SJCRH30 (cell line): ENCODE measurements around the gene NEK5. TPM values are rescaled to one million over a fixed set of nuclear protein-coding genes. Genes with fewer than 3 reads are reported as not detected.

Experiments used
- DNase-seq, 2 experiments: peaks; one replicate each; pipeline ENCODE4 v3.0.0-alpha.2; 2015 to 2020
- H3K27ac ChIP-seq: fragments of 250-450 bp; sonication (Bioruptor Pico); 2 replicates; pipeline ENCODE4 v1.5.1; 2020; ENCODE audit warnings: mild to moderate bottlenecking, moderate library complexity
- H3K27me3 ChIP-seq: fragments of 250-450 bp; sonication (Bioruptor Pico); 2 replicates; pipeline ENCODE4 v1.5.1; 2020; ENCODE audit warnings: mild to moderate bottlenecking, moderate library complexity
- H3K36me3 ChIP-seq: fragments of 250-450 bp; sonication (Bioruptor Pico); 2 replicates; pipeline ENCODE4 v1.5.1; 2020; ENCODE audit warnings: mild to moderate bottlenecking, moderate library complexity
- H3K4me1 ChIP-seq: fragments of 250-450 bp; sonication (Bioruptor Pico); 2 replicates; pipeline ENCODE4 v1.5.1; 2020; ENCODE audit warnings: mild to moderate bottlenecking, moderate library complexity
- H3K4me3 ChIP-seq: fragments of 250-450 bp; sonication (Bioruptor Pico); 2 replicates; pipeline ENCODE4 v1.5.1; 2020; ENCODE audit warnings: mild to moderate bottlenecking, moderate library complexity
- H3K9me3 ChIP-seq: fragments of 250-450 bp; sonication (Bioruptor Pico); replicated peaks from 2 replicates; pipeline ENCODE4 v1.5.1; 2020; ENCODE audit warnings: mild to moderate bottlenecking, moderate library complexity
- total RNA-seq: library from RNA; depleted of rRNA; stranded (reverse); fragments of >200 nt; shearing (Covaris generic); gene quantifications from 2 replicates; pipeline ENCODE4 v1.2.3, GENCODE V29; 2014

Gene NEK5
- total RNA-seq, 1 experiment from 2014 or later, result not detected

DNA sequence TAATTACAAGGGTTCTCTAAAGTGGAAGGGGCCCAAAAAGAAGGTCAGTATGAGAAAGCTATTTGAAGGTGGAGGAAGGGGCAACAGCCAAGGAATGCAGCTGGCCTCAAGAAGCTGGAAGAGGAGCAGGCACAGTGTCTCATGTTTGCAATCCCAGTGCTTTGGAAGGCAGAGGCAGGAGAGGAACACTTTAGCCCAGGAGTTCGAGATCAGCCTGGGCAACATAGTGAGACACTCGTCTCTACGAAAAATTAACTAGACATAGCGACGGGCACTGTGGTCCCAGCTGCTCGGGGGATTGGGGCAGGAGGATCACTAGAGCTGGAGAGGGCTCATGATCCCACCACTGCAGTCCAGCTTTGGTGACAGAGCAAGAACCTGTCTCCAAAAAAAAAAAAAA, 31.2 kb upstream of the NEK5 start:
- no peaks in the 10 kb centered on the region for H3K27me3 ChIP-seq
- peaks cover 18% of the 10 kb centered on the region for H3K4me1 ChIP-seq
- no peaks in the 10 kb centered on the region for H3K36me3 ChIP-seq
- DNase-seq, result no peak
- no peaks in the 10 kb centered on the region for H3K9me3 ChIP-seq
- H3K4me3 ChIP-seq, result no peak overlapping the region
- no peak overlapping the region for H3K27ac ChIP-seq

GRCh38 chr13:52159159-52159982, 30.5 kb upstream of the NEK5 start, which contains the start of gene NEK3:
NEK3 (minus strand) TSS chr13:52159597; CDS start chr13:52156191, 3,406 bp downstream.
- peak; percentile 70 to 74 for DNase-seq
- Histone ChIP-seq H3K4me3 (peak within 1 kb of the TSS; percentile 97), H3K36me3 (no peaks in the 10 kb centered on the region), H3K27me3 (no peaks in the 10 kb centered on the region), H3K4me1 (peaks cover 18% of the 10 kb centered on the region), H3K9me3 (no peaks in the 10 kb centered on the region), H3K27ac (peak within 1 kb of the TSS; percentile 56)

GRCh38 chr13:52158629-52159158, 29.8 kb upstream of the NEK5 start:
- DNase-seq, result peak; percentile 30 to 53
- Histone ChIP-seq H3K36me3 (no peaks in the 10 kb centered on the region), H3K27ac (peak overlapping the region; percentile 56), H3K9me3 (no peaks in the 10 kb centered on the region), H3K27me3 (no peaks in the 10 kb centered on the region), H3K4me3 (peak overlapping the region; percentile 97), H3K4me1 (peaks cover 18% of the 10 kb centered on the region)

DNA sequence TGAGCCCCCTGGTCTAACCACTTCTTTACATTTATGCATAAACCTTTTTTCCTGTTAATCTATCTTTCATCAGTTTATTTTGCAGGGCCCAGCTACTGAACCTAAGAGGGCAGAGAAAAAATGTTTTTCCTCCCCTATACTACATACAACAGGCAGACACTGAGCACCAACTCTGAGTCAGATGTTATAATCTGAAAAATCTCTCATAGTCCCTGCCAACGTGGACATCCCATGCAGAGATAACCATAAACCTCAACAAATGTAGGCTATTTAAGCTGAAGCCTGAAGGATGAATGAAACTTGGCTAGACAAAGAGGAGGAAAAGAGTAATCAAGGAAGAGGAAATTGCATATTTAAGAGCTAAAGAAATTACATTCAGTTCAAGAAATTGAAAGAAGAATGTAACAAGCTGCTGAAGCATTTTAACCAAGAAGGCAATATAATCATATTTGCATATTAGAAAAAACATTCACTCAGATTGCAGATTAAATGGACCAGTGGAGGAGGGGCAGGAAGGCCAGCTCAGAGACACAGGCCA, 27.9 kb upstream of the NEK5 start:
- H3K36me3 ChIP-seq, result no peaks in the 10 kb centered on the region

DNA sequence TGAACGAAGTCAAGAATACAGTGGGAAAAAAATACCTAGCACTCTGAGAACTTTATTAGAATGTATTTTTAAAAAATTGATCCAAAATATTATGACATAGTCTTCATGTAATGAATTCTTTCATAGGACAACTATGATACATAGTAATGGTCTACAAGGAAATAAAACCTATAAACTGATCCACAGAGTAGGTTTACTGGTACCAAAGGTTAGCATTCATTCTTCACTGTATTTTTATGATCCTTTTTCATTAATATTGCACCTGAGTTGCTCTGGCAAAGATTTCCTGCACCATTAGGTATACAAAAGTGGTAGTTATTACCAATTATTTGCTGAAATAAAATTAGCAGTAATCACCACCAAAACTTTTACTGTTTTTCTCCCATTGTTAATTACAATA, 26.3 kb upstream of the NEK5 start:
- H3K4me1 ChIP-seq, result peaks cover 5% of the 10 kb centered on the region; the same call in 1 of the 2 replicates
- no peaks in the 10 kb centered on the region for H3K36me3 ChIP-seq
- H3K9me3 ChIP-seq, result no peaks in the 10 kb centered on the region
- DNase-seq, result no peak
- H3K27ac ChIP-seq, result no peak overlapping the region
- no peak overlapping the region for H3K4me3 ChIP-seq
- H3K27me3 ChIP-seq, result no peaks in the 10 kb centered on the region

More for the DNA sequence above, 27.9 kb upstream of the NEK5 start:
- Histone ChIP-seq H3K4me1 (peaks cover 6% of the 10 kb centered on the region), H3K27ac (no peak overlapping the region), H3K4me3 (no peak overlapping the region), H3K27me3 (no peaks in the 10 kb centered on the region), H3K9me3 (no peaks in the 10 kb centered on the region)
- no peak for DNase-seq

GRCh38 chr13:52147225-52147624, 18.4 kb upstream of the NEK5 start:
- no peaks in the 10 kb centered on the region for H3K9me3 ChIP-seq
- no peaks in the 10 kb centered on the region for H3K36me3 ChIP-seq
- H3K4me3 ChIP-seq, result no peak overlapping the region
- H3K4me1 ChIP-seq, result no peaks in the 10 kb centered on the region
- no peak overlapping the region for H3K27ac ChIP-seq
- no peak for DNase-seq
- H3K27me3 ChIP-seq, result no peaks in the 10 kb centered on the region

GRCh38 chr13:52141299-52141698, 12.4 kb upstream of the NEK5 start:
- Histone ChIP-seq H3K27me3 (no peaks in the 10 kb centered on the region), H3K9me3 (no peaks in the 10 kb centered on the region), H3K36me3 (no peaks in the 10 kb centered on the region), H3K4me1 (no peaks in the 10 kb centered on the region), H3K4me3 (no peak overlapping the region), H3K27ac (no peak overlapping the region)
- no peak for DNase-seq

DNA sequence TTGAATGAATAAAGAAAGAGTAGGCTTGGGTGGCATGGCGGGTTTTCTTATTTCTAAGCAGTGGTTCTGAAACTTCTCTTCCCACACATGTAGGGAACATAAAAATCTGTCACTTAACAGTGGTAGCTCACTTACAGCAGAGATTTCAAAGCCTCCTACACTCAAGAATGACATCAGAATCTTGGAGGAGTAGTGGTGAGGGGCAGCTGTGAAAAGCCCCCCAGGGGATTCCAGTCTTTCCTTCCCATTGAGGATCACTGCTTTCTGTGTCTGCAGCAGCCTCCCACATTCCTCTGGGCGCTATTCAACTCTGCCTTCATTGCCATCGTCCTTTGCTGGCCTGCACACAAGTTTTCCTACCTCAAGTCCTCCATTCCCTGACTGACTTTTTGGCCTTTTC, 8.6 kb upstream of the NEK5 start:
- Histone ChIP-seq H3K9me3 (no peaks in the 10 kb centered on the region), H3K27me3 (no peaks in the 10 kb centered on the region), H3K36me3 (no peaks in the 10 kb centered on the region), H3K4me1 (no peaks in the 10 kb centered on the region), H3K4me3 (no peak overlapping the region), H3K27ac (no peak overlapping the region)
- no peak for DNase-seq

DNA sequence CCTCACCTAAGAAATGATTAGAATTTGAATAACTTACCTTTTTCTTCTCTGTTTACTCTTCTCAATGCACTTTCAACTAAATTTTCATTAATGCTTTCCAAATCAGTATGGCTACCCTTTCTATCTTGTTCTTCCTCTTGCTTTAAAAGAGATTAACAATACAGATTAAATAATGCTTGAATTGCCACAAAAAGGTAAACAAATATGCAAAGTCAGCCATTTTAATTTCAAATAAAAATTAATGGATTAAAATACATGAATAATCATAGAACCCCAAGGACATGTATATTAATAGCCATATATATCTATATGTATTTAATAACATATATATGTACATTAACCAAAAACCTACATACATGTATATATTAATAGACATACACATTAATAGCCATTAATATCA, 7.9 kb upstream of the NEK5 start:
- H3K27me3 ChIP-seq, result no peaks in the 10 kb centered on the region
- H3K4me3 ChIP-seq, result no peak overlapping the region
- no peaks in the 10 kb centered on the region for H3K36me3 ChIP-seq
- no peaks in the 10 kb centered on the region for H3K4me1 ChIP-seq
- H3K9me3 ChIP-seq, result no peaks in the 10 kb centered on the region
- H3K27ac ChIP-seq, result no peak overlapping the region
- DNase-seq, result no peak

- Histone ChIP-seq H3K4me1 (peaks cover 6% of the 10 kb centered on the region; the same call in 1 of the 2 replicates), H3K36me3 (no peaks in the 10 kb centered on the region), H3K27ac (no peak overlapping the region), H3K9me3 (no peaks in the 10 kb centered on the region), H3K27me3 (no peaks in the 10 kb centered on the region), H3K4me3 (no peak overlapping the region)
- DNase-seq, result no peak
Measured at GRCh38 chr13:52130641-52131040, 1.8 kb upstream of the NEK5 start.

GRCh38 chr13:52127783-52128702, 830 bp downstream of the NEK5 start:
- H3K36me3 ChIP-seq, result no peaks in the 10 kb centered on the region
- H3K9me3 ChIP-seq, result no peaks in the 10 kb centered on the region
- peak overlapping the region; percentile 77 for H3K4me3 ChIP-seq
- no peak overlapping the region for H3K27ac ChIP-seq
- peak; percentile 48 to 81 for DNase-seq
- H3K27me3 ChIP-seq, result no peaks in the 10 kb centered on the region
- H3K4me1 ChIP-seq, result peaks cover 6% of the 10 kb centered on the region; the same call in 1 of the 2 replicates

GRCh38 chr13:52127378-52127777, 1.5 kb downstream of the NEK5 start:
- Histone ChIP-seq H3K4me3 (no peak overlapping the region), H3K27me3 (no peaks in the 10 kb centered on the region), H3K9me3 (no peaks in the 10 kb centered on the region)

DNA sequence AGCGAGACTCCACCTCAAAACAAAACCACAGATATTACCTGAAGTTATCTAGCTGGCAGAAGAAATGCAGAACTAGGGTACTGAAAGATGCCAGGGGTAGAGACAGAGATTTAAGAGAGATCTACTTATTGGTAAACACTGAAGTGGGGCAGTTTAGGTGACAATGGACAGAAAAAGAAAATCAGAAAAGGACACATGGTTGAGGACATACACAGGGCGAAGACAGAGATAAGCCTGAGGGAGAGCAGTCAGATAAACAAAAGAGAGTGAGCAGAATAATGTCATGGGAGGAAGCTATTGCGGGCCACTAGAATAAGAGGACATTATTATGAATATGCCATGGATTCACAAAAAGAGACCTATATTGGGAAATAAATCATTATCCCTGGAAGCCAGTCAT, 3.3 kb downstream of the NEK5 start:
- DNase-seq, result no peak
- Histone ChIP-seq H3K9me3 (no peaks in the 10 kb centered on the region), H3K36me3 (no peaks in the 10 kb centered on the region), H3K27me3 (no peaks in the 10 kb centered on the region), H3K27ac (no peak overlapping the region), H3K4me3 (no peak overlapping the region), H3K4me1 (peaks cover 6% of the 10 kb centered on the region; the same call in 1 of the 2 replicates)

More at GRCh38 chr13:52127378-52127777, 1.5 kb downstream of the NEK5 start:
- DNase-seq, result no peak
- Histone ChIP-seq H3K27ac (no peak overlapping the region), H3K4me1 (peaks cover 6% of the 10 kb centered on the region; the same call in 1 of the 2 replicates), H3K36me3 (no peaks in the 10 kb centered on the region)

- Histone ChIP-seq H3K27ac (no peak overlapping the region), H3K9me3 (no peaks in the 10 kb centered on the region), H3K36me3 (no peaks in the 10 kb centered on the region), H3K27me3 (no peaks in the 10 kb centered on the region; the same call in 1 of the 2 replicates), H3K4me3 (no peak overlapping the region), H3K4me1 (no peaks in the 10 kb centered on the region)
- peak in 1 of 2 experiments; percentile 10 for DNase-seq
Measured at GRCh38 chr13:52118595-52118994, 10.3 kb downstream of the NEK5 start.
